ENCODE measurements around the gene XRCC4. TPM values are rescaled to one million over a fixed set of nuclear protein-coding genes. Genes with fewer than 3 reads are reported as not detected.

Gene XRCC4
- total and polyA plus RNA-seq, 12 donors: 2.4 to 15.8 (median 6.3) TPM

DNA sequence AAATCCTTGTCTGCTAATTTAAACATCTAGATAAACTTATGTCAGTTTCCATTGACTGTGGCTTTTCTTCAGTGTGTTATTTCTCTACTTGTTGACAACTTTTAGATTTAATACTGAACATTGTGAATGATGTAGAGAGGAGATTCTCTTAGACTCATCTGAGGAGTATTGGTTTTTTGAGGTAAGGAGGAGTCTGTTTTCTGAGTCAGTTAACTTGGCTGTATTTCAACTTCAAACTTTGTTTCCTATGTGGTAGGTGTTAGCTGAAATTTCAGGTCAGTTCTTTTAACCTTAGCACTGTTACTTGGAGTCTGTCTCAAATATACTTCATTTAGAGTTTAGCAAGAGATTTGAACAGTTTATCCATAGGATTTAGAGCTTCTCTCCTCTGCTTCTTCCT is 67.9 kb downstream of the XRCC4 start:
- no peak for TF ChIP-seq POLR2A (IDR thresholded peaks at IDR 0.05)
- H3K36me3 ChIP-seq (replicated peaks in 1 of 2): no peaks in the 10 kb centered on the region
- intact Hi-C loops (cut with DNase I): no loop called here
- peaks cover 0 to 6% (median 0%) of the 10 kb centered on the region in 3 donors for H3K9me3 ChIP-seq (replicated peaks in 1 of 3)
- no peak overlapping the region for H3K4me3 ChIP-seq
- DNase-seq: no peak
- H3K4me1 ChIP-seq (replicated peaks in 1 of 2): peaks cover 0 to 6% of the 10 kb centered on the region in 2 donors
- H3K27me3 ChIP-seq: no peaks in the 10 kb centered on the region
- H3K27ac ChIP-seq: no peak overlapping the region

DNA sequence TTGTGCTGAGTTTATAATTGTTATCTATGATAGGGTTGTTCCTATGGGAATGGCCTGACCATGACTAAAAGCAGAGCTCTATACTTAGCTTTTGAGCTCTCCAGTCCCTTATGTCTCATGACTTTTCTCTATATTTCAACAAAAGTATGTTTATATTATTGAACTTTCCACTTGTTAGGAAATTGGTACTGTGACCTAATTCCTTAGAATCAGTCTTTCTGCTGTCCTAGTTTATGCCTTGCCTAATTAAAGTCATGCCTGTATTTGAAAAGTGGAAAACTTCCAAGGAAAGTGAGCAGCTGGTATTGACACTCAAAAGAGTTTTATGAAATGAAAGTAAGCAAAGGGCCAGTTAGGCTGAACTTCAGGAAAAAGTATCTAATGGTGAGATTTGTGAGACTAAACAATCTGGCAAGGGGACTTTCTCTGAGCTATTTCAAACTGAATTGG is 68.6 kb downstream of the XRCC4 start:
- H3K27ac ChIP-seq: no peak overlapping the region
- DNase-seq: no peak
- H3K4me3 ChIP-seq: no peak overlapping the region
- peaks cover 0 to 6% (median 0%) of the 10 kb centered on the region in 3 donors for H3K9me3 ChIP-seq (replicated peaks in 1 of 3)
- intact Hi-C loops (cut with DNase I): no loop called here
- H3K36me3 ChIP-seq (replicated peaks in 1 of 2): no peaks in the 10 kb centered on the region
- H3K27me3 ChIP-seq: no peaks in the 10 kb centered on the region
- peaks cover 0 to 6% of the 10 kb centered on the region in 2 donors for H3K4me1 ChIP-seq (replicated peaks in 1 of 2)
- TF ChIP-seq, protein P1, sequence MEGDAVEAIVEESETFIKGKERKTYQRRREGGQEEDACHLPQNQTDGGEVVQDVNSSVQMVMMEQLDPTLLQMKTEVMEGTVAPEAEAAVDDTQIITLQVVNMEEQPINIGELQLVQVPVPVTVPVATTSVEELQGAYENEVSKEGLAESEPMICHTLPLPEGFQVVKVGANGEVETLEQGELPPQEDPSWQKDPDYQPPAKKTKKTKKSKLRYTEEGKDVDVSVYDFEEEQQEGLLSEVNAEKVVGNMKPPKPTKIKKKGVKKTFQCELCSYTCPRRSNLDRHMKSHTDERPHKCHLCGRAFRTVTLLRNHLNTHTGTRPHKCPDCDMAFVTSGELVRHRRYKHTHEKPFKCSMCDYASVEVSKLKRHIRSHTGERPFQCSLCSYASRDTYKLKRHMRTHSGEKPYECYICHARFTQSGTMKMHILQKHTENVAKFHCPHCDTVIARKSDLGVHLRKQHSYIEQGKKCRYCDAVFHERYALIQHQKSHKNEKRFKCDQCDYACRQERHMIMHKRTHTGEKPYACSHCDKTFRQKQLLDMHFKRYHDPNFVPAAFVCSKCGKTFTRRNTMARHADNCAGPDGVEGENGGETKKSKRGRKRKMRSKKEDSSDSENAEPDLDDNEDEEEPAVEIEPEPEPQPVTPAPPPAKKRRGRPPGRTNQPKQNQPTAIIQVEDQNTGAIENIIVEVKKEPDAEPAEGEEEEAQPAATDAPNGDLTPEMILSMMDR (IDR thresholded peaks at IDR 0.05): no peak
- no peak for TF ChIP-seq POLR2A (IDR thresholded peaks at IDR 0.05)

DNA sequence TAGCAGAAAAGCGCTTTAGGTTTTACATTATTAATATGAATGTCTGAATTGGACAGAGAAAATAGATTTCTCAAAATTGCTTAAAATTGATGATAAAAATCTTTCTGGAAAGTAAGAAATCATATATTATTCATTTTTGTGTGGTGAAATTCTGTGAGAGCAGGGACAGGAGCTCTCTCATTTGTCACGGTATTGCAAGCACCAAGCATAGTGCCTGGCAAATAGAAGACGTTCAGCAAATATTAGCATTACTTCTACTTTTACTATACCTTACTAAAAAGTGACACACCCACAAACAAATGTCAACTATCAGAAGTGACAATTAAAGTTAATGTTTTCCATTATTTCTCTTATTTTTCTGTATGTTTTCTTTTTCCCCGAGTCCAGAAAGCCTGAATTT is 69.1 kb downstream of the XRCC4 start:
- H3K4me3 ChIP-seq: no peak overlapping the region
- 92 to 96% (median 93%) methylated on average over 4 of the region's 4 CpGs for WGBS, 4 donors
- intact Hi-C loops (cut with DNase I): no loop called here
- no peaks in the 10 kb centered on the region for H3K27me3 ChIP-seq
- H3K27ac ChIP-seq: no peak overlapping the region
- no peak for DNase-seq
- H3K9me3 ChIP-seq (replicated peaks in 1 of 3): peaks cover 0 to 6% (median 0%) of the 10 kb centered on the region in 3 donors
- peaks cover 0 to 6% of the 10 kb centered on the region in 2 donors for H3K4me1 ChIP-seq (replicated peaks in 1 of 2)
- H3K36me3 ChIP-seq (replicated peaks in 1 of 2): no peaks in the 10 kb centered on the region
- no peak for TF ChIP-seq POLR2A (IDR thresholded peaks at IDR 0.05)
- TF ChIP-seq, protein P1 (IDR thresholded peaks at IDR 0.05): no peak

DNA sequence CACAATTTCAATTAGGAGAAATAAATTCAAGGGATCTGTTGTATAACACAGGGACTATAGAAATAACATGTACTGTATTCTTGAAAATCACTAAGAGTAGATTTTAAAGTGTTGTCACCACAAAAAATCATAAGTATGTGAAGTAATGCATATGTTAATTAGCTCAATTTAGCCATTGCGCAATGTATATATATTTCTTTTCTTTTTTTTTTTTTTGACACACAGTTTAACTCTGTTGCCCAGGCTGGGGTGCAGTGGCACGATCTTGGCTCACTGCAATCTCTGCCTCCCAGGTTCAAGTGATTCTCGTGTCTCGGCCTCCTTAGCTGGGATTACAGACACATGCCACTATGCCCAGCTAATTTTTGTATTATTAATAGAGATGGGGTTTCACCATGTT is 70.2 kb downstream of the XRCC4 start:
- Histone ChIP-seq H3K4me3 (no peak overlapping the region), H3K9me3 (replicated peaks in 1 of 3) (peaks cover 0 to 6% (median 0%) of the 10 kb centered on the region in 3 donors), H3K36me3 (replicated peaks in 1 of 2) (no peaks in the 10 kb centered on the region), H3K4me1 (replicated peaks in 1 of 2) (peaks cover 0 to 6% of the 10 kb centered on the region in 2 donors), H3K27ac (no peak overlapping the region), H3K27me3 (no peaks in the 10 kb centered on the region)
- no peak for DNase-seq
- intact Hi-C loops (cut with DNase I): no loop called here
- WGBS, 4 donors: 95 to 99% (median 98%) methylated on average over 4 of the region's 4 CpGs
- no peak for TF ChIP-seq POLR2A (IDR thresholded peaks at IDR 0.05)
- TF ChIP-seq, protein P1 (IDR thresholded peaks at IDR 0.05): no peak

DNA sequence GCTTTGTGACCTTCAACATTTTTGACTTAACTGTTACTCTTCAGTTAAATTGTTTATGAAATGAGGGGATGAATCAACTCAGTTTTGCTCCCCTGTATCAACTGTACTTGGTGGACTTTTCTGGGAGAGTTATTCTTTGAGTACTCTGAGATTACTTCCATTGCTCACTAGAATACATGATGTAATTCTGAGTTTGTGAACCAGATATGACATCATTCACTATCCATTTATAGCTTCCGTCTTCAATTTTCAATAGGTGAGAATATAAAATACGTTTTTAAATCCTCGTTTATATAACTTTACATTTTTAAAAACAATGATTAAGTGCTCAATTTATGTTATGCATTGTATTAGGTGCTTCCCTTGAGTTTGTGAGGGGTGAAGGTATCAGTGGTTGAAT is 71.0 kb downstream of the XRCC4 start:
- Histone ChIP-seq H3K4me1 (replicated peaks in 1 of 2) (peaks cover 0 to 6% of the 10 kb centered on the region in 2 donors), H3K9me3 (replicated peaks in 1 of 3) (peaks cover 0 to 6% (median 0%) of the 10 kb centered on the region in 3 donors), H3K27me3 (no peaks in the 10 kb centered on the region), H3K36me3 (replicated peaks in 1 of 2) (no peaks in the 10 kb centered on the region), H3K27ac (no peak overlapping the region), H3K4me3 (no peak overlapping the region)
- no peak for DNase-seq
- intact Hi-C loops (cut with DNase I): no loop called here
- WGBS, 4 donors: 95 to 98% (median 96%) methylated on average over 3 of the region's 3 CpGs
- TF ChIP-seq, protein P1 (IDR thresholded peaks at IDR 0.05): no peak
- no peak for TF ChIP-seq POLR2A (IDR thresholded peaks at IDR 0.05)

All from adrenal gland (tissue), 12 donors.